ENCODE measurements around the gene KCNA2.

GRCh38 chr1:110616587-110616986, 10.4 kb upstream of the KCNA2 start:
- no peak for TF ChIP-seq POLR2A (IDR thresholded peaks at IDR 0.05; ENCODE audit: low read length)
- no peak for TF ChIP-seq GATA1 (IDR thresholded peaks at IDR 0.05; ENCODE audit: low read depth, low read length)

Measured in erythroblast (primary cell).